Body of pancreas (tissue), 4 donors: ENCODE measurements around the gene ASCC3.

Source experiments
- POLR2A ChIP-seq, 3 donors: fragments of 450-650 bp; IDR thresholded peaks; one replicate each; pipeline ENCODE4 v1.6.1; 2016; ENCODE audit warnings: antibody characterized with exemption in 3 of 3, mild to moderate bottlenecking in 2 of 3
- TF ChIP-seq, protein P1 (sequence below), 7 experiments: fragments of 450-650 bp in 4 of 7; fragments of 200-600 bp in 3 of 7; sonication (generic) in 3 of 7; IDR thresholded peaks; one replicate each; pipeline ENCODE4 v1.5.1; 2016 to 2019; ENCODE audit warnings: antibody characterized with exemption in 7 of 7

DNA sequence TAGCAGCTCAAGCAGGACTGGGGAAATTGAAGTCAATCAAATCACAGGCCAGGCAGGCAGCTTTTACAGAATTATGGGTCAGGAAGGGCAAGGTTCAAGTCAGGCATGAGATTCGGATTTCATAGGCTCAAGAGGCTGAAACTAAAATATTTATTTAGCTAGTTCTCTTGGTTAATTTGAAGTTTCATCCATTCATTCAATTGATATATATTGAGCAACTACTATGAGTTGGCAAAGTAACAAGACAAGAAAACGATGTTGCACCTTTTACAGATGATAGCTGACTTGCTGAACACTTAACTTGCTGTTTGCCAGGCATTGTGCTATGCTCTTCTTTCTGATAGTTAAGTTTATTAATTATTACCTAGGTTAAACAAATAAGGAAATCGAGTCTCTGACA, 20.5 kb upstream of the ASCC3 start:
- TF ChIP-seq, protein P1, sequence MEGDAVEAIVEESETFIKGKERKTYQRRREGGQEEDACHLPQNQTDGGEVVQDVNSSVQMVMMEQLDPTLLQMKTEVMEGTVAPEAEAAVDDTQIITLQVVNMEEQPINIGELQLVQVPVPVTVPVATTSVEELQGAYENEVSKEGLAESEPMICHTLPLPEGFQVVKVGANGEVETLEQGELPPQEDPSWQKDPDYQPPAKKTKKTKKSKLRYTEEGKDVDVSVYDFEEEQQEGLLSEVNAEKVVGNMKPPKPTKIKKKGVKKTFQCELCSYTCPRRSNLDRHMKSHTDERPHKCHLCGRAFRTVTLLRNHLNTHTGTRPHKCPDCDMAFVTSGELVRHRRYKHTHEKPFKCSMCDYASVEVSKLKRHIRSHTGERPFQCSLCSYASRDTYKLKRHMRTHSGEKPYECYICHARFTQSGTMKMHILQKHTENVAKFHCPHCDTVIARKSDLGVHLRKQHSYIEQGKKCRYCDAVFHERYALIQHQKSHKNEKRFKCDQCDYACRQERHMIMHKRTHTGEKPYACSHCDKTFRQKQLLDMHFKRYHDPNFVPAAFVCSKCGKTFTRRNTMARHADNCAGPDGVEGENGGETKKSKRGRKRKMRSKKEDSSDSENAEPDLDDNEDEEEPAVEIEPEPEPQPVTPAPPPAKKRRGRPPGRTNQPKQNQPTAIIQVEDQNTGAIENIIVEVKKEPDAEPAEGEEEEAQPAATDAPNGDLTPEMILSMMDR (IDR thresholded peaks at IDR 0.05): no peak
- no peak for TF ChIP-seq POLR2A (IDR thresholded peaks at IDR 0.05)
